Fibroblast of skin of left quadriceps (primary cell): Measurements from ENCODE around the gene PON1.

Source experiments
- DNase-seq, 2 experiments: peaks; one replicate each; pipeline ENCODE4 v3.0.0-alpha.2; 2013; ENCODE audit warnings: low read depth in 2 of 2

PON1 gene

GRCh38 chr7:95255691-95256090 lies 68.6 kb downstream of the PON1 start:
- DNase-seq = no peak

- DNase-seq = no peak
These were observed 70.3 kb downstream of the PON1 start for GRCh38 chr7:95253986-95254385.

- no peak for DNase-seq
These were observed 72.4 kb downstream of the PON1 start for GRCh38 chr7:95251966-95252365.

GRCh38 chr7:95250571-95250970 lies 73.8 kb downstream of the PON1 start:
- no peak for DNase-seq
